Esophagus muscularis mucosa (tissue), 4 donors: ENCODE measurements around the gene CACNA1G. TPM values are rescaled to one million over a fixed set of nuclear protein-coding genes. Genes with fewer than 3 reads are reported as not detected.

Experiments
- DNase-seq: peaks from one replicate; pipeline ENCODE4 v3.0.0-alpha.2; 2017; ENCODE audit errors: extremely low spot score
- H3K27ac ChIP-seq, 4 donors: fragments of 200-600 bp; sonication (generic); replicated peaks in 1 of 4; 1 replicate in 3 of 4; 2 replicates in 1 of 4; pipeline ENCODE4 v1.5.1; 2016 to 2019; ENCODE audit warnings: mild to moderate bottlenecking in 1 of 4
- H3K27me3 ChIP-seq, 4 donors: fragments of 200-600 bp; sonication (generic); one replicate each; pipeline versions ENCODE4 v1.5.1 to v1.6.0; 2016 to 2019
- H3K36me3 ChIP-seq, 4 donors: fragments of 200-600 bp; sonication (generic); one replicate each; pipeline ENCODE4 v1.5.1; 2016 to 2019
- H3K4me1 ChIP-seq, 4 donors: fragments of 200-600 bp; sonication (generic); one replicate each; pipeline ENCODE4 v1.5.1; 2016 to 2019
- H3K4me3 ChIP-seq, 4 donors: fragments of 200-600 bp; sonication (generic); 1 replicate in 2 of 4; 2 replicates in 2 of 4; pipeline ENCODE4 v1.5.1; 2016 to 2019; ENCODE audit warnings: mild to moderate bottlenecking in 4 of 4, moderate library complexity in 1 of 4
- H3K9me3 ChIP-seq, 4 donors: fragments of 200-600 bp; sonication (generic); 1 replicate in 3 of 4; 2 replicates in 1 of 4; pipeline ENCODE4 v1.5.1; 2016 to 2019
- EP300 ChIP-seq: sonication (generic); formaldehyde crosslinking; IDR thresholded peaks from one replicate; pipeline ENCODE4 v1.6.1; 2017; ENCODE audit warnings: antibody characterized with exemption
- POLR2A ChIP-seq: fragments of 450-650 bp; IDR thresholded peaks from one replicate; pipeline ENCODE4 v1.6.1; 2017; ENCODE audit warnings: antibody characterized with exemption, moderate library complexity, mild to moderate bottlenecking, low read depth
- POLR2AphosphoS5 ChIP-seq, 2 donors: sonication (generic); formaldehyde crosslinking; IDR thresholded peaks; one replicate each; pipeline ENCODE4 v1.6.1; 2017; ENCODE audit warnings: antibody characterized with exemption in 2 of 2
- WGBS: methylation state at CpG from one replicate; pipeline ENCODE4 v1.1.5; 2018; 5-methylcytosine and 5-hydroxymethylcytosine counted together
- intact Hi-C: fragments of 100-400 bp; cut with DNase I; formaldehyde crosslinking; loops from one replicate; pipeline ENCODE4 v1.15.1; 2023
- total RNA-seq, 4 donors: library from RNA; depleted of rRNA; stranded (reverse); fragments of >200 nt; gene quantifications; one replicate each; pipeline versions ENCODE4 v1.1.0 to v1.2.1, GENCODE V29; 2016
- TF ChIP-seq, protein P1 (sequence below), 3 experiments: fragments of 200-600 bp in 2 of 3; fragments of 450-650 bp in 1 of 3; sonication (generic) in 2 of 3; IDR thresholded peaks; one replicate each; pipeline ENCODE4 v1.5.1; 2017 to 2019; ENCODE audit warnings: antibody characterized with exemption in 3 of 3, mild to moderate bottlenecking in 2 of 3, moderate library complexity in 1 of 3

CACNA1G gene
- total RNA-seq, 4 donors from 2014 or later, result 0.39 to 0.63 (median 0.50) TPM; not detected in 1

DNA sequence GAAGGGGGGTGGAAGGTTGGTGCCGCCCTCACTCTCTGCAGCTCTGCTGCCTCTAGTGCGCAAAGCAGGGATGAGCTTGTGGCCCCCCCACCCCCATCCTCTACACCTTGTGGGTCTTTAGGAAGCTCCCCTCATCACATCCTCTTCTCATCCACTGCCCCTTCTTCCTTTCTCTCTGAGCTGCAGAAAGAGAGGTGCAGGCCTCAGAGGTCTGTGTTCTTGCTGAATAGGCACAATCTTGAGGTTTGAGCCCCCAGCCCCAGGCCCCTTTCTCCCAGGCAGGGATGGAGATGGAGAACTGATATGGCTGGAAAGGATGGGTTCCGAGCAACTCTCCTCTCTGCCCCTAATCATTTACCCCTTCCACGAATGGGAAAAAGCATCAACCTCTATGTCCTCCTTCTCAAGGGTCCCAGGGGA is 2.6 kb downstream of the CACNA1G start:
- H3K27me3 ChIP-seq, result peaks cover 3 to 97% (median 50%) of the 10 kb centered on the region in 4 donors
- H3K9me3 ChIP-seq, result no peaks in the 10 kb centered on the region
- no peaks in the 10 kb centered on the region for H3K36me3 ChIP-seq
- TF ChIP-seq EP300 (no peak), POLR2AphosphoS5 (IDR thresholded peaks at IDR 0.05) (no peak), POLR2A (no peak)
- TF ChIP-seq, protein P1, sequence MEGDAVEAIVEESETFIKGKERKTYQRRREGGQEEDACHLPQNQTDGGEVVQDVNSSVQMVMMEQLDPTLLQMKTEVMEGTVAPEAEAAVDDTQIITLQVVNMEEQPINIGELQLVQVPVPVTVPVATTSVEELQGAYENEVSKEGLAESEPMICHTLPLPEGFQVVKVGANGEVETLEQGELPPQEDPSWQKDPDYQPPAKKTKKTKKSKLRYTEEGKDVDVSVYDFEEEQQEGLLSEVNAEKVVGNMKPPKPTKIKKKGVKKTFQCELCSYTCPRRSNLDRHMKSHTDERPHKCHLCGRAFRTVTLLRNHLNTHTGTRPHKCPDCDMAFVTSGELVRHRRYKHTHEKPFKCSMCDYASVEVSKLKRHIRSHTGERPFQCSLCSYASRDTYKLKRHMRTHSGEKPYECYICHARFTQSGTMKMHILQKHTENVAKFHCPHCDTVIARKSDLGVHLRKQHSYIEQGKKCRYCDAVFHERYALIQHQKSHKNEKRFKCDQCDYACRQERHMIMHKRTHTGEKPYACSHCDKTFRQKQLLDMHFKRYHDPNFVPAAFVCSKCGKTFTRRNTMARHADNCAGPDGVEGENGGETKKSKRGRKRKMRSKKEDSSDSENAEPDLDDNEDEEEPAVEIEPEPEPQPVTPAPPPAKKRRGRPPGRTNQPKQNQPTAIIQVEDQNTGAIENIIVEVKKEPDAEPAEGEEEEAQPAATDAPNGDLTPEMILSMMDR (IDR thresholded peaks at IDR 0.05), result no peak
- peaks cover 38 to 68% (median 61%) of the 10 kb centered on the region in 4 donors for H3K4me1 ChIP-seq
- WGBS, result 85% methylated on average over 4 of the region's 4 CpGs
- H3K27ac ChIP-seq, result no peak overlapping the region
- no peak overlapping the region for H3K4me3 ChIP-seq
- intact Hi-C loops, result loop anchor here (5.0 kb wide), 1 partner anchor 124 kb away; no protein-coding TSS in a partner anchor
- no peak for DNase-seq

DNA sequence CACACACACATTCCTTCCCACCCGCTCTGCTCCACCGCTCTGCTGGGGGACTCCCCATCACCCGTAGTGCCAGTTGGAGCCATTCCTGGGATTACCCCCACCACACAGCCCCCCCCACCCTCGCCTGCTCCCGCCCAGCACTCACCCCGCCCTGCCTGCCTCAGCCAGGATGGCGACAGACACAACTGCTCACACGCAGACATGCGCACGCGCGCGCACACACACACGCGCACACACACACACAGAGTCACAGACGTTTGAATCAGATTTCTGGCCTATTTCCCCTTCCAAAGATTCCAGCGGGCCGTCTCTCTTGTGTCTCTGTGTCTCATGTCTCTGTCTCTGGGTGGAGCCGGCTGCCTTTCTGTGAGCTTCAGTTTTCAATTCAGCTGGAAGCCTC is 4.4 kb downstream of the CACNA1G start:
- no peak overlapping the region for H3K27ac ChIP-seq
- 31% methylated on average over 8 of the region's 19 CpGs for WGBS
- peaks cover 3 to 81% (median 38%) of the 10 kb centered on the region in 4 donors for H3K27me3 ChIP-seq
- DNase-seq, result no peak
- intact Hi-C loops, result loop anchor here (5.0 kb wide), 1 partner anchor 122 kb away; no protein-coding TSS in a partner anchor
- TF ChIP-seq EP300, result no peak
- TF ChIP-seq, protein P1 (IDR thresholded peaks at IDR 0.05), result no peak
- TF ChIP-seq POLR2AphosphoS5 (IDR thresholded peaks at IDR 0.05), result no peak
- TF ChIP-seq POLR2A, result no peak
- H3K36me3 ChIP-seq, result no peaks in the 10 kb centered on the region
- H3K9me3 ChIP-seq, result no peaks in the 10 kb centered on the region
- H3K4me1 ChIP-seq, result peaks cover 23 to 53% (median 45%) of the 10 kb centered on the region in 4 donors
- peak overlapping the region in 1 of 4 donors; percentile 18 for H3K4me3 ChIP-seq

DNA sequence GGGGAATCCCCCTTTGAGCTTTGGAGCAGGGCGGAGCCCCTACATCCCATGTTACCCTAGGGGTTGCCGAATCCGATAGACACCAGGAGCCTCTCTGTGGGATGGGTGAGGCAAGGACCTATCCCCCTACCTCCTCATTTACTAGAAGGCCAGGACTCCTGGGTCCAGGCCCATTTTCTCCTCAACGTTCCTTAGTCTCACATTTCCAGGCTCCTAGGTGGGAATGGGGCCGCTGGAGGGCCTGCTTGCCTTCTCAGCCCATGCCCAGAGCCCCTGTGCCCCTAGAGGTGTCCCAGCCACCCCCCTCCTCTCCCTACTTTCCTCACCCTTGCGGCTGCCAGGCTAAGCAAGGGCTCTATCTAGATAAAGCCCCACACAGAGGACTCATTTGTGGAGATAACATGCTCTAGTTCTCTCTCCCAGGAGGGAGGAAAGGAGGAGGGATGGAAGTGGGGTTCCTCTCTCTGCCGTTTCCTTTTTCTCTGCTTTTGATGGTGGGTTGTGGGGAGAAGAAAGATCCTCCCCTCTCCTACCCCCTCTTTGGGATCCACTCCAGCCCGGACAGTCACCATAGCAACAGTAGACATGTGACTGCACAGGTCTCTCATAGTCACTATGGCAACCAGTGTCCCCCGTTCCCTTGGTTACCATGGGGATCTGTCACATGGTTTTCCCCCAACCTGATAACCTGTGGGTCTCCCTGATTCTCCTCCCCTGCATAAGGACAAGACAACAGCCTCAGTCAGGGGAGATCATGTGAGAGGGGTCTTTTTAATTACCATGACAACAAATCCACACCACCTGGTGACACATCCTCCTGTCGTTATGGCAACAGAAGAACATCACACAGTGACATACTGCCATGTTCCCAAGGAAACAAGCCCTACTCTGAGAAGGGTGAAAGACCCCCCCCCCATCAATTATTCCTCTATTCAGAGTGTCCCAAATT is 5.2 kb downstream of the CACNA1G start:
- Histone ChIP-seq H3K4me3 (peak overlapping the region in 1 of 4 donors; percentile 18), H3K9me3 (no peaks in the 10 kb centered on the region), H3K27ac (no peak overlapping the region), H3K27me3 (peaks cover 3 to 78% (median 31%) of the 10 kb centered on the region in 4 donors), H3K36me3 (no peaks in the 10 kb centered on the region), H3K4me1 (peaks cover 18 to 45% (median 37%) of the 10 kb centered on the region in 4 donors)
- intact Hi-C loops, result no loop called here
- no peak for DNase-seq
- TF ChIP-seq POLR2A, result no peak
- TF ChIP-seq POLR2AphosphoS5 (IDR thresholded peaks at IDR 0.05), result no peak
- no peak for TF ChIP-seq EP300
- TF ChIP-seq, protein P1 (IDR thresholded peaks at IDR 0.05), result no peak
- WGBS, result 57% methylated on average over 9 of the region's 10 CpGs

DNA sequence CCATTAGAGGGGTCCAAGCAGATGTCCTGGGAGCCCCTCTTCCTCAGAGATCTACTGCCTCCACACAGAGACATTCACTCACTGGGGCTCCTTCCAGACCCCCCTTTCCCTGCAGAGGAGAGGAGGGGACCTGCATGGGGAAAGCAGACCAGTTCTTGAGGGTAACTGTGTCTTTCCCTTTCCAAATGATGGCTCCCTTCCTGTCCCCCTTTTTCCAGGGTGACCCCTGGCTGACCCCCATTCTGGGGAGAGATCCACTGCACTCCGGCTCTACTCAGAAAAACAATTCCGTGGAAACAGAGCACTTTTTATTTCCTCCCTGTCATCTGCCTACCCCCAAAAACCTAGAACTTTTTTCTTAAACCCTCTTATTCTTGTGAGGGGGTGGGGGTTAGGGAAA is 6.4 kb downstream of the CACNA1G start:
- TF ChIP-seq POLR2AphosphoS5 (IDR thresholded peaks at IDR 0.05), result no peak
- TF ChIP-seq EP300, result no peak
- no peak for TF ChIP-seq POLR2A
- TF ChIP-seq, protein P1 (IDR thresholded peaks at IDR 0.05), result no peak
- H3K27me3 ChIP-seq, result peaks cover 3 to 70% (median 19%) of the 10 kb centered on the region in 4 donors
- H3K4me3 ChIP-seq, result no peak overlapping the region
- H3K27ac ChIP-seq, result no peak overlapping the region
- no peaks in the 10 kb centered on the region for H3K9me3 ChIP-seq
- no peaks in the 10 kb centered on the region for H3K36me3 ChIP-seq
- intact Hi-C loops, result no loop called here
- H3K4me1 ChIP-seq, result peaks cover 5 to 33% (median 25%) of the 10 kb centered on the region in 4 donors
- DNase-seq, result no peak
- WGBS, result 50% methylated on average over 2 of the region's 2 CpGs
